SU-DHL-6 (cell line): ENCODE measurements around the gene LAPTM5.
"Not testable (repeated sequence)": the region's sequence is repeated elsewhere in the genome, so short reads cannot be mapped to it uniquely, and the experiment has no call there.

ENCODE experiments used
- H2AFZ ChIP-seq: fragments of 200-600 bp; sonication (generic); 2 replicates; pipeline ENCODE4 v1.6.1; 2014; ENCODE audit warnings: low read depth, mild to moderate bottlenecking, moderate library complexity, mixed read lengths, antibody characterized with exemption, low read length; ENCODE audit not compliant: severe bottlenecking
- H3F3A ChIP-seq: fragments of 200-600 bp; shearing (Covaris generic); 2 replicates; pipeline ENCODE4 v1.6.0; 2016; ENCODE audit warnings: antibody characterized with exemption, mild to moderate bottlenecking; ENCODE audit not compliant: insufficient read depth
- H3K27ac ChIP-seq: fragments of 200-600 bp; sonication (generic); 2 replicates; pipeline ENCODE4 v1.5.1; 2016; ENCODE audit warnings: low read depth, mild to moderate bottlenecking, low read length, moderate library complexity, mixed read lengths
- H3K27me3 ChIP-seq: fragments of 200-600 bp; sonication (generic), shearing (Covaris generic); 2 replicates; pipeline ENCODE4 v1.6.0; 2014; ENCODE audit warnings: mild to moderate bottlenecking, low read length
- H3K36me3 ChIP-seq: fragments of 200-600 bp; sonication (generic); 2 replicates; pipeline ENCODE4 v1.6.1; 2014; ENCODE audit warnings: mild to moderate bottlenecking, low read length, mixed read lengths
- H3K4me2 ChIP-seq: fragments of 300-600, 200-600 bp; shearing (Covaris generic), sonication (generic); 2 replicates; pipeline ENCODE4 v1.6.0; 2014; ENCODE audit warnings: low read length, low read depth, mild to moderate bottlenecking; ENCODE audit not compliant: poor library complexity, severe bottlenecking
- H3K4me3 ChIP-seq: fragments of 200-600 bp; sonication (generic); 2 replicates; pipeline ENCODE4 v1.5.1; 2014; ENCODE audit warnings: antibody characterized with exemption, low read length, mild to moderate bottlenecking, mixed read lengths; ENCODE audit not compliant: insufficient read depth, poor library complexity, severe bottlenecking
- H3K79me2 ChIP-seq: fragments of 200-600 bp; sonication (generic); 2 replicates; pipeline ENCODE4 v1.6.1; 2014; ENCODE audit warnings: mild to moderate bottlenecking, low read length, moderate library complexity; ENCODE audit not compliant: insufficient read depth
- H3K9ac ChIP-seq: fragments of 200-600 bp; sonication (generic); 2 replicates; pipeline ENCODE4 v1.7.0; 2014; ENCODE audit warnings: mild to moderate bottlenecking, low read length
- H3K9me2 ChIP-seq: fragments of 200-600 bp; sonication (generic); replicated peaks from 2 replicates; pipeline ENCODE4 v1.6.1; 2014; ENCODE audit warnings: low read length; ENCODE audit not compliant: insufficient read depth
- H3K9me3 ChIP-seq: fragments of 200-600 bp; sonication (generic); 2 replicates; pipeline ENCODE4 v1.6.1; 2014; ENCODE audit warnings: low read length, mixed read lengths; ENCODE audit not compliant: insufficient read depth
- H4K20me1 ChIP-seq: fragments of 200-600 bp; sonication (generic); 2 replicates; pipeline ENCODE4 v1.6.1; 2014; ENCODE audit warnings: low read depth, mild to moderate bottlenecking, antibody characterized with exemption, low read length, moderate library complexity, mixed read lengths
- EZH2phosphoT487 ChIP-seq: fragments of 200-600 bp; sonication (generic), shearing (Covaris generic); conservative IDR thresholded peaks from 2 replicates; pipeline ENCODE4 v1.6.1; 2018; ENCODE audit warnings: mild to moderate bottlenecking, antibody characterized with exemption, low read length, moderate library complexity, mixed read lengths
- TF ChIP-seq, protein P1 (sequence below): fragments of 200-600 bp; sonication (generic); IDR thresholded peaks from one replicate; pipeline ENCODE4 v1.5.1; 2017; ENCODE audit warnings: antibody characterized with exemption, mild to moderate bottlenecking, low read length, moderate library complexity; ENCODE audit not compliant: insufficient read depth, poor library complexity, severe bottlenecking

Gene LAPTM5

DNA sequence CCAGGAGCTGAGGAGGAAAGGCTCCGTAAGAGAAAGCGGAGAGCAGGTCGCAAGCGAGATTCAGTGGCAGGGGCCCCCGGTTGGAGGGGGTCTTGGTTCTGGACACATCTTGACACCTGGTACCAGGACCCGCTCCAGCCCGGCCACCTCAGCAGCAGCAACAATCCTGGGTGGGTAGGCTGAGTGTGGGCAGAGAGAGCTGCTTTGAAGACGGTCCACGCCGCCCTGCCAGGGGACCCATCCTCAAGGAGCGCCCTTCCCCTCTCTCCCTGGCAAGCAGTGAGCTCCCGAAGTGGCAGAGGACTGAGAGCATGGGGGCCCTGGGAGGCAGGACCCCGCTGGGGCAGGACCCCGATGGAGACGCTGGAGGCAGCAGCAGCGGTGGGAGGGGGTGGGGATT is 35.6 kb upstream of the LAPTM5 start:
- Histone ChIP-seq H2AFZ (no peak overlapping the region), H3F3A (no peaks in the 10 kb centered on the region), H3K9ac (no peak overlapping the region), H3K79me2 (no peaks in the 10 kb centered on the region), H3K27ac (no peak overlapping the region), H3K4me3 (no peak overlapping the region), H3K27me3 (no peaks in the 10 kb centered on the region), H3K9me2 (no peaks in the 10 kb centered on the region), H3K36me3 (no peaks in the 10 kb centered on the region), H3K9me3 (no peaks in the 10 kb centered on the region), H4K20me1 (no peaks in the 10 kb centered on the region), H3K4me2 (no peak overlapping the region)
- TF ChIP-seq, protein P1, sequence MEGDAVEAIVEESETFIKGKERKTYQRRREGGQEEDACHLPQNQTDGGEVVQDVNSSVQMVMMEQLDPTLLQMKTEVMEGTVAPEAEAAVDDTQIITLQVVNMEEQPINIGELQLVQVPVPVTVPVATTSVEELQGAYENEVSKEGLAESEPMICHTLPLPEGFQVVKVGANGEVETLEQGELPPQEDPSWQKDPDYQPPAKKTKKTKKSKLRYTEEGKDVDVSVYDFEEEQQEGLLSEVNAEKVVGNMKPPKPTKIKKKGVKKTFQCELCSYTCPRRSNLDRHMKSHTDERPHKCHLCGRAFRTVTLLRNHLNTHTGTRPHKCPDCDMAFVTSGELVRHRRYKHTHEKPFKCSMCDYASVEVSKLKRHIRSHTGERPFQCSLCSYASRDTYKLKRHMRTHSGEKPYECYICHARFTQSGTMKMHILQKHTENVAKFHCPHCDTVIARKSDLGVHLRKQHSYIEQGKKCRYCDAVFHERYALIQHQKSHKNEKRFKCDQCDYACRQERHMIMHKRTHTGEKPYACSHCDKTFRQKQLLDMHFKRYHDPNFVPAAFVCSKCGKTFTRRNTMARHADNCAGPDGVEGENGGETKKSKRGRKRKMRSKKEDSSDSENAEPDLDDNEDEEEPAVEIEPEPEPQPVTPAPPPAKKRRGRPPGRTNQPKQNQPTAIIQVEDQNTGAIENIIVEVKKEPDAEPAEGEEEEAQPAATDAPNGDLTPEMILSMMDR: no peak
- no peak for TF ChIP-seq EZH2phosphoT487

DNA sequence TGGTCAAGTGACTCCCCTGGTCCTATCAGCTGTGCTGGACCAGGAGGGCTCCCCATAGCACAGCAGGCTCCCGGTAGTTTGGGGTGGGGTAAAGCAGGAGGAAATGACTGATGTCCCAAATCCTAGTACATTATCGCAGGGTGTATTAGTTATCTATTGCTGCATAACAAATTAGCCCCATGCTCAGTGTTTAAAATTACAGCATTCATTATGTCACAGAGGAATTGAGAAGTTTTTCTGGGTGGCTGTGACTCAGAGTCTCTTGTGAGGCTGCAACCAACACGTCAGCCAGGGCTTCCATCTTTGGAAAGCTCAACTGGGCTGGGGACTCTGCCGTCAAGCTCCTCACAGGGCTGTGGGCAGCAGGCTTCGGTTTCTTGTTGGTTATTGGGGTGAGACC is 34.3 kb upstream of the LAPTM5 start:
- H3K4me2 ChIP-seq: no peak overlapping the region
- no peak overlapping the region for H3K9ac ChIP-seq
- H3F3A ChIP-seq: no peaks in the 10 kb centered on the region
- H3K9me3 ChIP-seq: no peaks in the 10 kb centered on the region
- no peaks in the 10 kb centered on the region for H3K9me2 ChIP-seq
- no peaks in the 10 kb centered on the region for H3K36me3 ChIP-seq
- TF ChIP-seq EZH2phosphoT487: no peak
- TF ChIP-seq, protein P1: no peak
- no peaks in the 10 kb centered on the region for H3K79me2 ChIP-seq
- H3K27ac ChIP-seq: no peak overlapping the region
- H3K4me3 ChIP-seq: no peak overlapping the region
- H2AFZ ChIP-seq: no peak overlapping the region
- no peaks in the 10 kb centered on the region for H3K27me3 ChIP-seq
- H4K20me1 ChIP-seq: no peaks in the 10 kb centered on the region

DNA sequence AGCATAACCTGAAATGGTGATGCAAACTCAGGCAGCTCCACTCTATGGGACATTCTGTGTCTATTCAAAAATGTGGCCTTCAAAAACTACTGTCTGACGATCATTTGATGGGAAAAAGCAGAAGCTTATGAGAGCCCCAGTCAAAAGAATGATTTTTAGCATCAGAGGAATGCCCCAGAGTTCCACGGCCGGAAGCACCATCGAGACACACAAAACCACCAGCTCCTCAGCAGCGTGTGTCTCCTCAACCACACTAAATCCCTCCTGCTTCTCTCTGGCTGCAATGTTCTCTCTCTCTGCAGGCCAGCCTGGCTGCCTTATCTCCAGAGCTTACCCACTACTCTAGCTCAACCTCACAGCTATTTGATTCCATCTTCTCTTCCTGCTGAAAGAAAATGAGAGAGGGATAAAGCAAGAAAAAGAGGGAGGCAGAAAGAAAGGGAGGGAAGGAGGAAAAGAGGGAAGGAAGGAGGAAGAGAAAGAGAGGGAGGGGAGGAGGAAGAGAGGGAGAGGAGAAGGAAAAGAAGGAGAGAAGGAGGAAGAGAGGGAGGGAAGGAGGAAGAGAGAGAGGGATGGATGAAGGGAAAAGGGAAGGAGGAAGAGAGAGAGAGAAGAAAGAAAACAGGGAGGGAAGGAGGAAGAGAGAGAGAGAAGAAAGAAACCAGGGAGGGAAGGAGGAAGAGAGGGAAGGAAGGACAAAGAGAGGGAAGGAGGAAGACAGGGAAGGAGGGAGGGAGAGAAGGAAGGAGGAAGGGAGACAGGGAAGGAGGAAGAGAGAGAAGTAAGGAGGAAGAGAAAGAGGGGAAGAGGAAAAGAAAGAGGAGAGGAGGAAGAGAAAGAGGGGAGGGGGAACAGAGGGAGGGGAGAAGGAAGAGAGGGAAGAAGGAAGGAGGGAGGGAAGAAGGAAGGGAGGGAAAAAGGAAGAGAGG is 33.5 kb upstream of the LAPTM5 start:
- Histone ChIP-seq H3K9me3 (no peaks in the 10 kb centered on the region), H4K20me1 (no peaks in the 10 kb centered on the region), H2AFZ (no peak overlapping the region), H3K36me3 (no peaks in the 10 kb centered on the region), H3F3A (no peaks in the 10 kb centered on the region), H3K79me2 (no peaks in the 10 kb centered on the region), H3K9ac (no peak overlapping the region), H3K4me2 (no peak overlapping the region), H3K4me3 (no peak overlapping the region), H3K9me2 (no peaks in the 10 kb centered on the region), H3K27ac (no peak overlapping the region), H3K27me3 (no peaks in the 10 kb centered on the region)
- TF ChIP-seq, protein P1: no peak
- no peak for TF ChIP-seq EZH2phosphoT487

DNA sequence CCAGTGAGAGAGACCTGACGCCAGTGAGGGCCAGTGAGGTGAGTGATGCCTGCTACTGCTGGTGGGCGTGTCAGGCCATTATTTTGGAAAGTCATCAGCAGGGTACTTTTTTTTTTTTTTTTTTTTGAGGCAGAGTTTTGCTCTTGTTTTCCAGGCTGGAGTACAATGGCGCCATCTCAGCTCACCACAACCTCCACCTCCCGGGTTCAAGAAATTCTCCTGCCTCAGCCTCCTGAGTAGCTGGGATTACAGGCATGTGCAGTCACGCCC is 32.6 kb upstream of the LAPTM5 start:
- not testable (repeated sequence) for H3F3A ChIP-seq, H4K20me1 ChIP-seq, H3K9me2 ChIP-seq, H3K9me3 ChIP-seq, H3K27ac ChIP-seq, H3K79me2 ChIP-seq, H3K4me2 ChIP-seq, H3K4me3 ChIP-seq, H2AFZ ChIP-seq, H3K36me3 ChIP-seq, H3K9ac ChIP-seq, H3K27me3 ChIP-seq
